PC-9 (cell line): ENCODE results near the gene UGT1A10. TPM values are rescaled to one million over a fixed set of nuclear protein-coding genes. Genes with fewer than 3 reads are reported as not detected.

Experiments
- BruUV-seq: library from RNA; stranded (reverse); fragments of 400-500 nt; replicated peaks from 2 replicates; lab custom pipeline; 2021; lab: Mats Ljungman, UMichigan
- CTCF ChIA-PET: fragments of 300-600 bp; sonication (Branson Sonifier 250); formaldehyde crosslinking; loops from one replicate; lab custom pipeline; 2022; ENCODE audit warnings: antibody characterized with exemption; lab: Charles Lee
- POLR2A ChIA-PET: fragments of 300-600 bp; sonication (Branson Sonifier 250); formaldehyde crosslinking; loops from one replicate; lab custom pipeline; 2022; ENCODE audit warnings: antibody characterized with exemption; ENCODE audit not compliant: unreplicated experiment; lab: Charles Lee
- DNase-seq, 2 experiments: peaks; one replicate each; pipeline versions ENCODE4 v3.0.0 to v3.0.0-alpha.2; 2015 to 2022; ENCODE audit warnings: mixed read lengths in 1 of 2
- H2AFZ ChIP-seq: fragments of 200-600 bp; sonication (generic); 2 replicates; pipeline ENCODE4 v1.8.1; 2017; ENCODE audit warnings: antibody characterized with exemption
- H3F3A ChIP-seq: fragments of 200-600 bp; sonication (generic); 2 replicates; pipeline ENCODE4 v1.8.1; 2017; ENCODE audit warnings: antibody characterized with exemption, mild to moderate bottlenecking, low read depth; ENCODE audit not compliant: insufficient read depth
- H3K27ac ChIP-seq: fragments of 200-600 bp; sonication (generic); 2 replicates; pipeline ENCODE4 v1.6.1; 2016; ENCODE audit warnings: mixed run types
- H3K27me3 ChIP-seq: fragments of 200-600 bp; sonication (generic); 2 replicates; pipeline ENCODE4 v1.6.1; 2016; ENCODE audit warnings: low read depth, mixed run types; ENCODE audit not compliant: insufficient read depth
- H3K36me3 ChIP-seq: fragments of 200-600 bp; sonication (generic); 2 replicates; pipeline ENCODE4 v1.6.1; 2016; ENCODE audit warnings: low read depth, mixed run types
- H3K4me1 ChIP-seq: fragments of 200-600 bp; sonication (generic); replicated peaks from 2 replicates; pipeline ENCODE4 v1.6.1; 2016; ENCODE audit warnings: mixed run types; ENCODE audit not compliant: insufficient read depth
- H3K4me2 ChIP-seq: fragments of 200-600 bp; sonication (generic); 2 replicates; pipeline ENCODE4 v1.6.1; 2017; ENCODE audit warnings: mixed run types
- H3K4me3 ChIP-seq: fragments of 200-600 bp; sonication (generic); 2 replicates; pipeline ENCODE4 v1.6.1; 2016; ENCODE audit warnings: mixed run types
- H3K79me2 ChIP-seq: fragments of 200-600 bp; sonication (generic); 2 replicates; pipeline ENCODE4 v1.6.1; 2017; ENCODE audit warnings: low read depth, mixed run types
- H3K9me2 ChIP-seq: fragments of 200-600 bp; sonication (generic); 2 replicates; pipeline ENCODE4 v1.8.1; 2017; ENCODE audit warnings: mild to moderate bottlenecking; ENCODE audit not compliant: insufficient read depth
- H3K9me3 ChIP-seq: fragments of 200-600 bp; sonication (generic); 2 replicates; pipeline ENCODE4 v1.8.1; 2016; ENCODE audit warnings: low read depth; ENCODE audit not compliant: insufficient read depth
- H4K20me1 ChIP-seq: fragments of 200-600 bp; sonication (generic); 2 replicates; pipeline ENCODE4 v1.8.1; 2017; ENCODE audit not compliant: insufficient read depth
- CTCF ChIP-seq: fragments of 200-600 bp; sonication (generic); conservative IDR thresholded peaks from 2 replicates; pipeline ENCODE4 v1.6.1; 2017; ENCODE audit warnings: mixed run types, antibody characterized with exemption, mild to moderate bottlenecking, moderate library complexity
- EZH2 ChIP-seq: fragments of 200-600 bp; sonication (generic); IDR thresholded peaks from 2 replicates; pipeline ENCODE4 v1.8.0; 2017; ENCODE audit warnings: antibody characterized with exemption, low read depth
- intact Hi-C: fragments of 100-400 bp; cut with micrococcal nuclease; formaldehyde crosslinking; loops from one replicate; pipeline ENCODE4 v1.10.0; 2022; ENCODE audit not compliant: unreplicated experiment
- total RNA-seq: library from RNA; stranded (reverse); gene quantifications from 2 replicates; pipeline ENCODE4 v1.2.3, GENCODE V29; 2021

UGT1A10 gene
- total RNA-seq, 1 experiment from 2014 or later = not detected

DNA sequence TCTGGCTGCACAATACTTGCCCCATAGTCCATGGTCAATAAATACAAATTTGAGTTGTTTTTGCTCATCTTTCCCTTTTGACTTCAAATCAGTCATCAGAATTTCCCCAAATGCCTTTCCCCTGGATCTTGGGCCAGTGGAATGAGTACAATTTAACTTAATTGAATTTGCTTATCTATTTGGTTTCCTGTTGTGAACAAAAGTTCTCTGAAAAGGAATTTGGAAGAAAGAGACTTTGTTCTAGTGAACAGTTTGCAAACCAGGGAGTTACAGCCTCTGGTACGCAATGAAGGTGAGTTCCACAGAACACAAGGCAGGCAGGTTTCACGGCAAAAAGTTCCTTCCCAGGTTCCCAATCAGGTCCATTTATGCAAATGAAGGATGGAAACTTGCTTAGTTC is 122.6 kb downstream of the UGT1A10 start:
- Histone ChIP-seq H3K4me2 (no peak overlapping the region), H3K27ac (no peak overlapping the region; the same call in 1 of the 2 replicates), H3K27me3 (no peaks in the 10 kb centered on the region), H3K4me1 (peaks cover 11% of the 10 kb centered on the region; the same call in 1 of the 2 replicates), H3K36me3 (peaks cover 69% of the 10 kb centered on the region), H4K20me1 (peaks cover 60% of the 10 kb centered on the region), H3K9me2 (no peaks in the 10 kb centered on the region), H3K79me2 (peaks cover 92% of the 10 kb centered on the region), H3F3A (peaks cover 73% of the 10 kb centered on the region), H3K9me3 (no peaks in the 10 kb centered on the region), H3K4me3 (no peak overlapping the region), H2AFZ (no peak overlapping the region)
- no peak for DNase-seq
- TF ChIP-seq CTCF (no peak), EZH2 (no peak)
- CTCF ChIA-PET = interaction anchor here (0.6 kb wide), 1 partner anchor 65 kb away, joined by 3 read pairs; no protein-coding TSS in a partner anchor
- POLR2A ChIA-PET = no interaction called here
- no TSS peak for BruUV-seq
- intact Hi-C loops = no loop called here

DNA sequence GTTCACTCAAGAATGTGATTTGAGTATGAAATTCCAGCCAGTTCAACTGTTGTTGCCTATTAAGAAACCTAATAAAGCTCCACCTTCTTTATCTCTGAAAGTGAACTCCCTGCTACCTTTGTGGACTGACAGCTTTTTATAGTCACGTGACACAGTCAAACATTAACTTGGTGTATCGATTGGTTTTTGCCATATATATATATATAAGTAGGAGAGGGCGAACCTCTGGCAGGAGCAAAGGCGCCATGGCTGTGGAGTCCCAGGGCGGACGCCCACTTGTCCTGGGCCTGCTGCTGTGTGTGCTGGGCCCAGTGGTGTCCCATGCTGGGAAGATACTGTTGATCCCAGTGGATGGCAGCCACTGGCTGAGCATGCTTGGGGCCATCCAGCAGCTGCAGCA is 123.8 kb downstream of the UGT1A10 start, which contains the start of gene UGT1A1:
Gene UGT1A1, plus strand, starts transcription at position 228 of the 400 bp plus-strand sequence. Its CDS starts 18 bp downstream, at position 246.
- Histone ChIP-seq H4K20me1 (peaks cover 64% of the 10 kb centered on the region), H3K27me3 (no peaks in the 10 kb centered on the region), H3F3A (peaks cover 74% of the 10 kb centered on the region), H2AFZ (no peak within 1 kb of the TSS), H3K4me3 (no peak within 1 kb of the TSS), H3K9me3 (no peaks in the 10 kb centered on the region), H3K4me2 (no peak within 1 kb of the TSS), H3K9me2 (no peaks in the 10 kb centered on the region), H3K27ac (0 out of 2 replicates have a peak within 1 kb of the TSS, but pooled peaks have one; percentile 10), H3K4me1 (peaks cover 11% of the 10 kb centered on the region; the same call in 1 of the 2 replicates), H3K36me3 (peaks cover 60% of the 10 kb centered on the region), H3K79me2 (peaks cover 93% of the 10 kb centered on the region)
- CTCF ChIA-PET = no interaction called here
- no peak for TF ChIP-seq CTCF
- TF ChIP-seq EZH2 = no peak
- DNase-seq = no peak
- POLR2A ChIA-PET = no interaction called here
- intact Hi-C loops = no loop called here
- no TSS peak for BruUV-seq

- intact Hi-C loops = no loop called here
- ChIA-PET CTCF (no interaction called here), POLR2A (interaction anchor here (0.9 kb wide), 1 partner anchor 10 kb away, joined by 7 read pairs; no protein-coding TSS in a partner anchor)
- no peaks in the 10 kb centered on the region for H3K9me2 ChIP-seq
- peaks cover 56% of the 10 kb centered on the region for H3K36me3 ChIP-seq
- peaks cover 73% of the 10 kb centered on the region for H4K20me1 ChIP-seq
- H3K27me3 ChIP-seq = no peaks in the 10 kb centered on the region
- H3K4me3 ChIP-seq = no peak overlapping the region
- TF ChIP-seq EZH2 (no peak), CTCF (no peak)
- DNase-seq = no peak
- peaks cover 77% of the 10 kb centered on the region for H3F3A ChIP-seq
- no peaks in the 10 kb centered on the region for H3K9me3 ChIP-seq
- TSS peak; percentile 1 for BruUV-seq
- 0 out of 2 replicates have a peak overlapping the region, but pooled peaks have one; percentile 10 for H3K27ac ChIP-seq
- H2AFZ ChIP-seq = no peak overlapping the region
- H3K79me2 ChIP-seq = peaks cover 92% of the 10 kb centered on the region
- H3K4me1 ChIP-seq = peaks cover 11% of the 10 kb centered on the region; the same call in 1 of the 2 replicates
- no peak overlapping the region for H3K4me2 ChIP-seq
Observed at GRCh38 chr2:233761040-233761769, 125.0 kb downstream of the UGT1A10 start.
